Measurements from ENCODE around the gene CPSF4L.

DNA sequence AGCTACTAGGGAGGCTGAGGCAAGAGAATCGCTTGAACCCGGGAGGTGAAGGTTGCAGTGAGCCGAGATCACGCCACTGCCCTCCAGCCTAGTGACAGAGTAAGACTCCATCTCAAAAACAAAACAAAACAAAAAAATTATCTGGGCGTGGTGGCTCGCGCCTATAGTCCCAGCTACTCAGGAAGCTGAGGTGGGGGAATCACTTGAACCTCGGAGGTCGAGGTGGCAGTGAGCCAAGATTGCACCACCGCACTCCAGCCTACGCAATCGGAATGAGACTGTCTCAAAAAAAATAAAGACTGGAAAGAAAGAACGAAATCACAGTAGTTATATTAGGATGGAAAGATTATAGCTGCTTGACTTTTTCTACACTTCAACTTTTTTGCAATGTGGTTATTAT lies 49.9 kb downstream of the CPSF4L start:
- no peak for TF ChIP-seq RAD21 (IDR thresholded peaks at IDR 0.05; ENCODE audit: low read length)
- TF ChIP-seq, protein P1, sequence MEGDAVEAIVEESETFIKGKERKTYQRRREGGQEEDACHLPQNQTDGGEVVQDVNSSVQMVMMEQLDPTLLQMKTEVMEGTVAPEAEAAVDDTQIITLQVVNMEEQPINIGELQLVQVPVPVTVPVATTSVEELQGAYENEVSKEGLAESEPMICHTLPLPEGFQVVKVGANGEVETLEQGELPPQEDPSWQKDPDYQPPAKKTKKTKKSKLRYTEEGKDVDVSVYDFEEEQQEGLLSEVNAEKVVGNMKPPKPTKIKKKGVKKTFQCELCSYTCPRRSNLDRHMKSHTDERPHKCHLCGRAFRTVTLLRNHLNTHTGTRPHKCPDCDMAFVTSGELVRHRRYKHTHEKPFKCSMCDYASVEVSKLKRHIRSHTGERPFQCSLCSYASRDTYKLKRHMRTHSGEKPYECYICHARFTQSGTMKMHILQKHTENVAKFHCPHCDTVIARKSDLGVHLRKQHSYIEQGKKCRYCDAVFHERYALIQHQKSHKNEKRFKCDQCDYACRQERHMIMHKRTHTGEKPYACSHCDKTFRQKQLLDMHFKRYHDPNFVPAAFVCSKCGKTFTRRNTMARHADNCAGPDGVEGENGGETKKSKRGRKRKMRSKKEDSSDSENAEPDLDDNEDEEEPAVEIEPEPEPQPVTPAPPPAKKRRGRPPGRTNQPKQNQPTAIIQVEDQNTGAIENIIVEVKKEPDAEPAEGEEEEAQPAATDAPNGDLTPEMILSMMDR (IDR thresholded peaks at IDR 0.05), result no peak
- no peak for TF ChIP-seq FOXM1 (IDR thresholded peaks at IDR 0.05; ENCODE audit: low read depth)
- TF ChIP-seq YY1 (IDR thresholded peaks at IDR 0.05; ENCODE audit: low read depth), result no peak
- TF ChIP-seq TCF12 (IDR thresholded peaks at IDR 0.05), result no peak
- no peak for TF ChIP-seq POLR2AphosphoS5 (IDR thresholded peaks at IDR 0.05; ENCODE audit: low read depth, low read length)
- TF ChIP-seq FOXJ3 (CRISPR knock-in tag; IDR thresholded peaks at IDR 0.05), result no peak
